Muscle of leg (tissue), 11 donors: Measurements from ENCODE around the gene STX7. TPM values are rescaled to one million over a fixed set of nuclear protein-coding genes. Genes with fewer than 3 reads are reported as not detected.

Source experiments
- DNase-seq: peaks from one replicate; pipeline ENCODE4 v3.0.0; 2013
- H3K27ac ChIP-seq: one replicate; pipeline ENCODE4 v1.5.1; 2013; ENCODE audit warnings: mild to moderate bottlenecking, low read length, control low read depth
- H3K27me3 ChIP-seq: one replicate; pipeline ENCODE4 v1.6.1; 2013; ENCODE audit warnings: low read length; ENCODE audit not compliant: control insufficient read depth, insufficient read depth
- H3K36me3 ChIP-seq: one replicate; pipeline ENCODE4 v1.6.1; 2013; ENCODE audit warnings: low read length; ENCODE audit not compliant: control insufficient read depth, insufficient read depth
- H3K4me1 ChIP-seq: one replicate; pipeline ENCODE4 v1.6.1; 2013; ENCODE audit warnings: low read length; ENCODE audit not compliant: control insufficient read depth, insufficient read depth
- H3K4me3 ChIP-seq: one replicate; pipeline ENCODE4 v1.5.1; 2013; ENCODE audit warnings: low read length, control low read depth
- H3K9me3 ChIP-seq: replicated peaks from 2 replicates; pipeline ENCODE4 v1.6.1; 2013; ENCODE audit warnings: low read depth, low read length; ENCODE audit not compliant: control insufficient read depth
- WGBS: methylation state at CpG from one replicate; pipeline ENCODE4 v1.1.5; 2013; ENCODE audit warnings: missing lambda C conversion rate; ENCODE audit not compliant: insufficient coverage; 5-methylcytosine and 5-hydroxymethylcytosine counted together
- polyA plus RNA-seq, 8 donors: library from polyadenylated mRNA; unstranded; fragments of 120-200 nt; gene quantifications; one replicate each; pipeline versions ENCODE4 v1.2.1 to v1.2.3, GENCODE V29; 2013; ENCODE audit warnings: inconsistent platforms in 1 of 8, low replicate concordance in 1 of 8; ENCODE audit not compliant: insufficient read length in 8 of 8, insufficient read depth in 1 of 8
- total RNA-seq: library from RNA; stranded (reverse); fragments of 120-200 nt; gene quantifications from one replicate; pipeline ENCODE4 v1.2.4, GENCODE V29; 2013

STX7 gene
- total and polyA plus RNA-seq, 9 donors = 28.6 to 40.1 (median 31.9) TPM

- no peak for DNase-seq
Observed at GRCh38 chr6:132461958-132462357, 51.0 kb downstream of the STX7 start.

GRCh38 chr6:132459605-132459952 is 53.3 kb downstream of the STX7 start:
- WGBS = no CpG with 5 or more reads among the region's 3 CpGs
- no peak for DNase-seq
- Histone ChIP-seq H3K27ac (no peak overlapping the region), H3K36me3 (peaks cover 32% of the 10 kb centered on the region), H3K27me3 (no peaks in the 10 kb centered on the region), H3K4me1 (no peaks in the 10 kb centered on the region), H3K4me3 (no peak overlapping the region), H3K9me3 (no peaks in the 10 kb centered on the region)

More at GRCh38 chr6:132461958-132462357, 51.0 kb downstream of the STX7 start:
- Histone ChIP-seq H3K4me1 (no peaks in the 10 kb centered on the region), H3K4me3 (no peak overlapping the region), H3K9me3 (no peaks in the 10 kb centered on the region), H3K27me3 (no peaks in the 10 kb centered on the region), H3K27ac (no peak overlapping the region), H3K36me3 (peaks cover 44% of the 10 kb centered on the region)
- WGBS = 80% methylated on average over 1 of the region's 6 CpGs

GRCh38 chr6:132458887-132459604 is 53.9 kb downstream of the STX7 start:
- no peak for DNase-seq

GRCh38 chr6:132456700-132457143 is 56.2 kb downstream of the STX7 start:
- peak; percentile 74 for DNase-seq
- no peaks in the 10 kb centered on the region for H3K9me3 ChIP-seq
- H3K4me1 ChIP-seq = no peaks in the 10 kb centered on the region
- no peaks in the 10 kb centered on the region for H3K27me3 ChIP-seq
- 47% methylated on average over 2 of the region's 4 CpGs for WGBS
- no peak overlapping the region for H3K4me3 ChIP-seq
- peaks cover 15% of the 10 kb centered on the region for H3K36me3 ChIP-seq
- H3K27ac ChIP-seq = no peak overlapping the region

More at GRCh38 chr6:132458887-132459604, 53.9 kb downstream of the STX7 start:
- H3K36me3 ChIP-seq = peaks cover 29% of the 10 kb centered on the region
- no peaks in the 10 kb centered on the region for H3K4me1 ChIP-seq
- no peaks in the 10 kb centered on the region for H3K9me3 ChIP-seq
- no peak overlapping the region for H3K4me3 ChIP-seq
- WGBS = 100% methylated on average over 3 of the region's 6 CpGs
- no peak overlapping the region for H3K27ac ChIP-seq
- no peaks in the 10 kb centered on the region for H3K27me3 ChIP-seq

- Histone ChIP-seq H3K9me3 (no peaks in the 10 kb centered on the region), H3K4me3 (no peak overlapping the region), H3K27me3 (no peaks in the 10 kb centered on the region), H3K4me1 (no peaks in the 10 kb centered on the region), H3K36me3 (no peaks in the 10 kb centered on the region), H3K27ac (no peak overlapping the region)
- 100% methylated on average over 2 of the region's 5 CpGs for WGBS
- DNase-seq = no peak
Observed at GRCh38 chr6:132446855-132447241, 66.1 kb downstream of the STX7 start.

GRCh38 chr6:132446141-132446854 is 66.6 kb downstream of the STX7 start:
- no CpG with 5 or more reads among the region's 4 CpGs for WGBS
- no peak for DNase-seq
- Histone ChIP-seq H3K27ac (no peak overlapping the region), H3K4me1 (no peaks in the 10 kb centered on the region), H3K36me3 (no peaks in the 10 kb centered on the region), H3K27me3 (no peaks in the 10 kb centered on the region), H3K9me3 (no peaks in the 10 kb centered on the region), H3K4me3 (no peak overlapping the region)

GRCh38 chr6:132445201-132445951 is 67.5 kb downstream of the STX7 start:
- no peaks in the 10 kb centered on the region for H3K4me1 ChIP-seq
- WGBS = 100% methylated on average over 1 of the region's 3 CpGs
- H3K27me3 ChIP-seq = no peaks in the 10 kb centered on the region
- no peak overlapping the region for H3K4me3 ChIP-seq
- no peak for DNase-seq
- H3K36me3 ChIP-seq = no peaks in the 10 kb centered on the region
- no peak overlapping the region for H3K27ac ChIP-seq
- H3K9me3 ChIP-seq = no peaks in the 10 kb centered on the region

- no peak overlapping the region for H3K27ac ChIP-seq
- H3K27me3 ChIP-seq = no peaks in the 10 kb centered on the region
- no peaks in the 10 kb centered on the region for H3K4me1 ChIP-seq
- no peaks in the 10 kb centered on the region for H3K36me3 ChIP-seq
- no peak overlapping the region for H3K4me3 ChIP-seq
- no peaks in the 10 kb centered on the region for H3K9me3 ChIP-seq
- no peak for DNase-seq
Observed at GRCh38 chr6:132443206-132443605, 69.7 kb downstream of the STX7 start.

- no peak overlapping the region for H3K27ac ChIP-seq
- 60% methylated on average over 2 of the region's 2 CpGs for WGBS
Observed at GRCh38 chr6:132430110-132430509, 82.8 kb downstream of the STX7 start.

GRCh38 chr6:132425176-132425575 is 87.7 kb downstream of the STX7 start:
- H3K27ac ChIP-seq = no peak overlapping the region
- peaks cover 5% of the 10 kb centered on the region for H3K9me3 ChIP-seq
- WGBS = 61% methylated on average over 4 of the region's 5 CpGs
- no peaks in the 10 kb centered on the region for H3K4me1 ChIP-seq
- H3K4me3 ChIP-seq = no peak overlapping the region
- no peaks in the 10 kb centered on the region for H3K36me3 ChIP-seq
- no peak for DNase-seq
- no peaks in the 10 kb centered on the region for H3K27me3 ChIP-seq

More at GRCh38 chr6:132430110-132430509, 82.8 kb downstream of the STX7 start:
- no peak for DNase-seq
- Histone ChIP-seq H3K4me3 (no peak overlapping the region), H3K27me3 (no peaks in the 10 kb centered on the region), H3K36me3 (no peaks in the 10 kb centered on the region), H3K9me3 (no peaks in the 10 kb centered on the region), H3K4me1 (no peaks in the 10 kb centered on the region)
